Activated CD4-positive, alpha-beta T cell treated with anti-CD3 and anti-CD28 coated beads for 1 hour (primary cell): ENCODE data around the gene RNF11.
A peak's percentile ranks its signal among the peaks of the same experiment; 100 is the strongest.

ENCODE experiments used
- DNase-seq: peaks from one replicate; pipeline ENCODE4 v3.0.0-alpha.2; 2020

The RNF11 gene

GRCh38 chr1:51266791-51267190, 30.7 kb downstream of the RNF11 start:
- DNase-seq: no peak

- DNase-seq: no peak
These were observed 32.6 kb downstream of the RNF11 start for GRCh38 chr1:51268634-51269033.

- no peak for DNase-seq
These were observed 34.7 kb downstream of the RNF11 start for GRCh38 chr1:51270751-51271150.

DNA sequence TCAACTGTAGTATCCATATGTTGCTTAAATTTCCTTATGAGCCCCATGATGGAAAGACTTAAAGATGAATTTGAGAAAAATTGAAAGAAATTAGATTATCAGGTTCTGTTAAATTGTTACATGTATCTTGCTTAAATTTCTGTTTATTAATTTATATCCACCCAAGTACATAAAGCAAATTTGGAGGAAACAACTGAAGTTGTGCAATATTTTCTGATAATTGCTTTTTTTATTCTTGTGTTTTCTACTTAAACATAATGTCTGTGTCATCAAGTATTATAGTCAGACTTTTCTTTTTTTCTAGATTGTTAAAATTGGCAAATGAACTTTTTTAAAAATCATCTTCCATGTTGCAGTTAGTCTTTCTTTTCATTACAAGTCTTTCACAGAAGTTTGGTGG, 36.8 kb downstream of the RNF11 start:
- no peak for DNase-seq

GRCh38 chr1:51274676-51275075, 38.6 kb downstream of the RNF11 start:
- no peak for DNase-seq

- DNase-seq: no peak
These were observed 40.2 kb downstream of the RNF11 start for GRCh38 chr1:51276286-51276685.

DNA sequence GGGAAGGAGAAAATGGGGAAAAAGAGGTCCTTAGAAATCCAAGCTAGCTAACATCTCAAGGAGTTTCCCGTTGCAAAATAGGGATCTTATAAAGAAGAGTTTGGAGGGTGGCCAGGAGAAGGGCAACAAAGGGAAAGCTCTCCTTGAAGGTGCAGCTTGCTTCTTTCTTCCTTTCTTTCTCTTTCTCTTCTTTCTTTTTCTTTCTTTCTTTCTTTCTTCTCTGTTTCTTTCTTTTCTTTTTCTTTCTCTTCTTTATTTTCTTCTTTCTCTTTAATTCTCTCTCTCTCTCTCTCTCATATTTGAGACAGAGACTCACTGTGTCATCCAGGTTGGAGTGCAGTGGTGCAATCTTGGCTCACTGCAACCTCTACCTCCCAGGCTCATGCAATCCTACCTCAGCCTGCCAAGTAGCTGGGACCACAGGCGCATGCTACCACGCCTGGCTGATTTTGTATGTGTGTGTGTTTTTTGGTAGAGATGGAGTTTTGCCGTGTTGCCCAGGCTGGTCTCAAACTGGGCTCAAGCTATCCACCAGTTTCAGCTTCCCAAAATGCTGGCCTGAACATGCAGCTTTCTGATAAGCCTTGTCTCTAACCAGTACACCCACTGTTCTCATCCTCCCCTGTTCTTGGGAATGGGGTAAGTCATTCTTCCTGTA, 44.4 kb downstream of the RNF11 start:
- DNase-seq: no peak

DNA sequence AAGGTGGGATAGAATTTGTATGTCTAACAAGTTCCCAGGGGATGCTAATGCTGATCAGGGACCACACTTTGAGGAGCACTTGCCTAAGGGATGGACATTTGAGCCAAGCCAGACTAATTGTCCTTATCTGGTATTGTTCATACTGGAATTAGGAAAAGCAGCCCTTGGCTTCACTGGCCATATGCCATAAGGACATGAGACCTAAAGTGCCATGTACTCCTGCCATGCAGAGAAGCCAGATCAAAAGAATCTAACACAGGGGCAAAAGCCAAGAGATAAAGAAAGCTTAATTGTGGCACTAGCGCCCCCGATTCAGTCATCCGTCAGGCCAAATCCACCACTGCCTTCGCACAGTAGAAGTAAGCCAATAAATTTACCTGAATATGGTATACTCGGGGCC, 45.7 kb downstream of the RNF11 start:
- no peak for DNase-seq

GRCh38 chr1:51282605-51283004, 46.5 kb downstream of the RNF11 start:
- no peak for DNase-seq

- DNase-seq: no peak
These were observed 47.9 kb downstream of the RNF11 start for GRCh38 chr1:51283979-51284378.

GRCh38 chr1:51284487-51284954, 48.4 kb downstream of the RNF11 start:
- DNase-seq: no peak

- no peak for DNase-seq
These were observed 49.0 kb downstream of the RNF11 start for GRCh38 chr1:51285055-51285454.

DNA sequence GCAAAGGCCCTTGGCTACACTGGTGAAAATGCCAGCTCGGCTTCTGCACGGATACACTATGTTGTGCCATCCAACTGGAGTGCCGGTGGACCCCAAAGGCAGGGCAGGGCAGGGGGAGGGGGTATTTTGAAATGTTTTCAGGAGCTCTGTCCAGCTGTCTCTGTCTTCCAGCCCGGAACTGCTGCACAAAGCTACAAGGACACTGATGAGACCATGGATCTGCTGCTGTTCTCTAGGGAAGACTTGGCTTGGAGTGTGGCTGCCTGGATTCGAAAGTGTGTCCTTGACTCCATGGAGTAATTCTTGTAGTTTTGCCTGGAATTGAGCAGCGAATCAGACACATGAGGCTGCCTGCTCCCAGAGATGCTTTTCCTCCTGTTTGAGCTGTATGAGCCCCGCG, 51.9 kb downstream of the RNF11 start:
- no peak for DNase-seq

GRCh38 chr1:51288578-51288977, 52.5 kb downstream of the RNF11 start:
- DNase-seq: no peak

GRCh38 chr1:51289676-51290488, 53.8 kb downstream of the RNF11 start:
- DNase-seq: no peak

GRCh38 chr1:51290489-51290847, 54.4 kb downstream of the RNF11 start:
- DNase-seq: no peak

DNA sequence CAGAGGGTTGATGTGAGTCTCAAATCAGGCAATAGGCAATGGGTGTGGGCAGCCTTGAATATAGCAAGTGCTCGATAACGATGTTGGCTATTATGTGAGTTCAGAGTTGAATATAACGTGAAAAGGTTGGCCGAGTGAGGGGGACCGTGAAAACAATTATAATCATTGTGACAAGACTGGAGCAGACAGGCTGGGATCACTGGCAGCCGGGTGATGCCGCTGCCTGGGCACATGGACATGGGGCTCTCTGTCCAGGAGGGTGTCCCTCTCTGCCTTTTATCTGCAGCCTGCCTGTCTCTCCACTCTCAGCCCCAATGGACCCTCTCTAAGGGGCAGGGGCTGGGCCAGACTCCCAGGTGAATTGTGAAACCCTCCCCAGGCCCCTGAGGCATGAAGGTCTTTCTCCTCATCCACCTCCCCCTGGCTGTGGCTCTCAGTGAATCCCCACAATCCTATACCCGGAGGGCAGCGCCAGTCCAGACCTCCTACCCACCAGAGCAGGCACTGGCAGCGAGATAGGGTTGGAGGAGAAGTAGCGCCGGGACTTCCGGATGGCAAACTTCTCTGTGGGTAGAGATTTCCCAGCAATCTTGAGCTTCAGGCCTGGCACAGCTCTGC, 57.9 kb downstream of the RNF11 start:
- DNase-seq: no peak

DNA sequence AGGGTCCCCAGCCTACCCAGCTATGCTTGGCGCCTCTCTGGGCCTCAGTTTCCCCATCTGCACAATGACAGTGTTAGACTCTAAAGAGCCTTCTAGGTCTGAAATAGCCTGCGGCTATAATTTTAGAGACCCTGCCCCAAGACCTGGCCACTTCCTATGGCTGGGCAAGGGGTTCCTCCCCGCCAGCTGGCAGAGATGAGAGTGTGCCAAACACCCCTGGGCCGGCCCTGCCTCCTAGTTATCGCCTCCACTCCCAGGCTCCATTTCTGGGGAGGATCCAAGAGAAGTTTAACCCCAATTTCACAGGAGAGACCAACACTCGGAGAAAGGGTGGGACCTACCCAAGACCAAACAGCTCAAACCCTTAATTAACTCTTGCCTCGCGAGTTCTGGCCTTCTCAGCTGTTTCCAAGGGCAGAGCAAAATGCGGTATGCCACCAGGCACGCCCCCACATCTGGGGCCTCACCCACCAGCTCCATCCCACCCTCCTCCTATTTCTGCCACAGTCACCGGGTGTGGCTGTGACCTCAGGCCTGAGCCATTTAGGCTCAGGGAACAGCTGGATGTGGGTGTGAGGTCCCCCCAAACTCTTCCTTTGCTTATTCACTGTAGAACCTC, 58.6 kb downstream of the RNF11 start:
- no peak for DNase-seq

GRCh38 chr1:51295926-51296325, 59.9 kb downstream of the RNF11 start:
- DNase-seq: no peak

DNA sequence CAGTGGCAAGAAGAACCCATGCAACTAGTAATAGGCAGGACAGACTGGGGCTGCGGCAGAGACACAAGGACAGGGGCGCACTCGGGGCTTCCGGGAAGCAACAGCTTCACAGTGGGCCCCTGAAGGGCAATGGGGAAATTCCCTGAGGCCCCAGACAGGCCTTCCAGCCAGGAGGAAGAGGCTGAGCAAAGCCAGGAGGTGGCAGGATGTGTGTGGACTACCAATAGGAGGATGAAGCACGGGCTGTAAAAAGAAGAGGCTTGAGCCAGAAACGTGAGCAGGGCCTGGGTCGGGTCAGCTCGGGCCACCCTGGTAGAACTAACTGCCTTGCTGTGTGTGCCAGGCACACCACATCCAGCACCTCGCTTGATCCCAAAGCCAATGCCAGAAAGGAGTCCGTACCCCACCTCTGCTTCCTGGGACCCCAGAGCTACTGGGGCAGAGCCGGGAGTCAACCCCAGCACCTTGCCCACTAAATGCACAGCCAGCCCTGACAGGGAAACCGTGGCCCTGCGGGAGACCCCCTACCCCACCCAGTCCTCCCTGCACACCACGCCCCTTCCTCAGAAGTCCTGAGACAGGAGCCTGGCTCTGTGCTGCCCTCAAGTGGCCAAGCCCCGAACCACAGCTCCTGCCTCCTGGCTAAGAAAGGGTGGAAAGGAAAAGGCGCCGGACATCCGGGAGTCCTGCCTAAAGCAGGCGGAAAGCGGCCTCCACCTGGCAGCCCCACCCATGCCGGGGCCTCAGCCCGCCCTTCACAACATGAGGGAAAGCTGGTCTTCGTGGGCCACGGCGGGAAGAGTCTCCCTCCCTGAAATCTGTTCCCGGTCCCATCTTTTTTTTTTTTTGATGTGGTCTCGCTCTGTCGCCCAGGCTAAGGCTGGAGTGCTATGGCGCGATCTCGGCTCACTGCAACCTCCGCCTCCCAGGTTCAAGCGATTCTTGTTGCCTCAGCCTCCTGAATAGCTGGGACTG, 60.6 kb downstream of the RNF11 start:
- DNase-seq: peak; percentile 38

DNA sequence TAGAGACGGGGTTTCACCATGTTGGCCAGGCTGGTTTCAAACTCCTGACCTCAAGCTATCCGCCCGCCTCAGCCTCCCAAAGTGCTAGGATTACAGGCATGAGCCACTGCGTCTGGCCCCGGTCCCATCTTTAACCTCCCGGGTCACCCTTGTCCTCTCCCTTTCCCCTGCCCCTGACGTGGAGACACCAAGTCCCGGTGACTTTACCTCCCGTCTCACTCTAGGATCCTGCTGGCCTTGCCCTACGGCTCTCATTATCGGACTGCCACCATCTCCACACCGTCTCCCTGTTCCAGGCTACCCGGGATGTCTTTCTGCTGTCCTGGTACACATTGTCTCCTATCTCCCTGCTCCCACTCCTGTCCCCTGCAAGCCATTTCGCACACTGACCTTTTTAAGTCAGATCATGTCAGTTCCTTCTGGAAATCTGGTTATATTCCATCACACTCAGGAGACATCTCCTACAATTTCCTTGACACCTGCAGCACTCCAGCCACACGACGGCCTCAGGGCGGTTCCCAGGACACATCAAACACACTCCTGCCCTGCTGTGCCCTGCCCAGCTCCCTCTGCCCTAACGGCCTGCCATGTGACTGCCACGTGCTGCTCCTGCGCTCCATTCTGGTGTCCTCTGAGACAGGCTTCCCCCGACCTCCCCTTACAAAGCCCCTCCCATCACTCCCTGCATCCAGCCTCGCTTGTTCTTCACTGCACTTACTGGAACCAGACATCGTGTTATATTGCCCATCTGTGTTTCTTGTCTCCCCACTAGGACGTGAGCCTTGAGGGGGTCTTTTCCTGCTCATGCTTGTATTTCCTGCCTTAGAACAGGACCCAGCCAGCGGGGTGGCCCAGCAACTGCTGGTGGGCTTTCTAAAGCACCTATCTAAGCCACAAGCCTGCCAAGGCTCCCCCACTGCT, 61.6 kb downstream of the RNF11 start:
- DNase-seq: no peak
